ENCODE measurements around the gene CAB39.

Gene CAB39

GRCh38 chr2:230712443-230713330 is at the start of gene CAB39:
Gene CAB39 (plus strand): TSS chr2:230712842. CDS start chr2:230760002, 47,160 bp downstream.
- H3K4me1 ChIP-seq (ENCODE audit: control insufficient read depth, insufficient read depth, low read length), result peaks cover 26% of the 10 kb centered on the region

GRCh38 chr2:230664128-230664527 is 48.5 kb upstream of the CAB39 start:
- H3K36me3 ChIP-seq (ENCODE audit: control insufficient read depth, insufficient read depth, low read length), result no peaks in the 10 kb centered on the region
- H3K9ac ChIP-seq (ENCODE audit: low read depth, low read length), result no peak overlapping the region
- no peaks in the 10 kb centered on the region for H3K9me3 ChIP-seq (ENCODE audit: control insufficient read depth, insufficient read depth, low read length)
- peaks cover 12% of the 10 kb centered on the region for H3K27me3 ChIP-seq (ENCODE audit: control insufficient read depth, insufficient read depth, low read length)
- no peak overlapping the region for H3K4me3 ChIP-seq (ENCODE audit: low read depth, low read length)
- no peak overlapping the region for H3K27ac ChIP-seq (ENCODE audit: low read depth, low read length)
- peaks cover 27% of the 10 kb centered on the region for H3K4me1 ChIP-seq (ENCODE audit: control insufficient read depth, insufficient read depth, low read length)

More at GRCh38 chr2:230712443-230713330, at the start of gene CAB39:
- peak within 1 kb of the TSS; percentile 76 for H3K27ac ChIP-seq (ENCODE audit: low read depth, low read length)
- peak within 1 kb of the TSS; percentile 83 for H3K4me3 ChIP-seq (ENCODE audit: low read depth, low read length)
- H3K9ac ChIP-seq (ENCODE audit: low read depth, low read length), result peak within 1 kb of the TSS; percentile 58
- no peaks in the 10 kb centered on the region; the same call in 1 of the 2 replicates for H3K36me3 ChIP-seq (ENCODE audit: control insufficient read depth, insufficient read depth, low read length)
- no peaks in the 10 kb centered on the region for H3K9me3 ChIP-seq (ENCODE audit: control insufficient read depth, insufficient read depth, low read length)
- no peaks in the 10 kb centered on the region for H3K27me3 ChIP-seq (ENCODE audit: control insufficient read depth, insufficient read depth, low read length)

GRCh38 chr2:230664844-230665243 is 47.8 kb upstream of the CAB39 start:
- no peaks in the 10 kb centered on the region for H3K9me3 ChIP-seq (ENCODE audit: control insufficient read depth, insufficient read depth, low read length)
- H3K9ac ChIP-seq (ENCODE audit: low read depth, low read length), result no peak overlapping the region
- peaks cover 12% of the 10 kb centered on the region for H3K27me3 ChIP-seq (ENCODE audit: control insufficient read depth, insufficient read depth, low read length)
- H3K36me3 ChIP-seq (ENCODE audit: control insufficient read depth, insufficient read depth, low read length), result no peaks in the 10 kb centered on the region
- no peak overlapping the region for H3K27ac ChIP-seq (ENCODE audit: low read depth, low read length)
- peaks cover 27% of the 10 kb centered on the region for H3K4me1 ChIP-seq (ENCODE audit: control insufficient read depth, insufficient read depth, low read length)
- H3K4me3 ChIP-seq (ENCODE audit: low read depth, low read length), result no peak overlapping the region

- Histone ChIP-seq H3K27ac (ENCODE audit: low read depth, low read length) (no peak overlapping the region), H3K27me3 (ENCODE audit: control insufficient read depth, insufficient read depth, low read length) (peaks cover 12% of the 10 kb centered on the region), H3K9me3 (ENCODE audit: control insufficient read depth, insufficient read depth, low read length) (no peaks in the 10 kb centered on the region), H3K4me1 (ENCODE audit: control insufficient read depth, insufficient read depth, low read length) (peaks cover 27% of the 10 kb centered on the region), H3K9ac (ENCODE audit: low read depth, low read length) (no peak overlapping the region), H3K36me3 (ENCODE audit: control insufficient read depth, insufficient read depth, low read length) (no peaks in the 10 kb centered on the region), H3K4me3 (ENCODE audit: low read depth, low read length) (no peak overlapping the region)
These were observed 47.4 kb upstream of the CAB39 start for GRCh38 chr2:230665263-230665691.

- H3K4me1 ChIP-seq (ENCODE audit: control insufficient read depth, insufficient read depth, low read length), result peaks cover 33% of the 10 kb centered on the region
- H3K36me3 ChIP-seq (ENCODE audit: control insufficient read depth, insufficient read depth, low read length), result no peaks in the 10 kb centered on the region
- H3K27me3 ChIP-seq (ENCODE audit: control insufficient read depth, insufficient read depth, low read length), result peaks cover 12% of the 10 kb centered on the region
- H3K9me3 ChIP-seq (ENCODE audit: control insufficient read depth, insufficient read depth, low read length), result no peaks in the 10 kb centered on the region
- H3K27ac ChIP-seq (ENCODE audit: low read depth, low read length), result peak overlapping the region; percentile 60
- no peak overlapping the region for H3K4me3 ChIP-seq (ENCODE audit: low read depth, low read length)
- H3K9ac ChIP-seq (ENCODE audit: low read depth, low read length), result no peak overlapping the region
These were observed 46.2 kb upstream of the CAB39 start for GRCh38 chr2:230666446-230666845.

DNA sequence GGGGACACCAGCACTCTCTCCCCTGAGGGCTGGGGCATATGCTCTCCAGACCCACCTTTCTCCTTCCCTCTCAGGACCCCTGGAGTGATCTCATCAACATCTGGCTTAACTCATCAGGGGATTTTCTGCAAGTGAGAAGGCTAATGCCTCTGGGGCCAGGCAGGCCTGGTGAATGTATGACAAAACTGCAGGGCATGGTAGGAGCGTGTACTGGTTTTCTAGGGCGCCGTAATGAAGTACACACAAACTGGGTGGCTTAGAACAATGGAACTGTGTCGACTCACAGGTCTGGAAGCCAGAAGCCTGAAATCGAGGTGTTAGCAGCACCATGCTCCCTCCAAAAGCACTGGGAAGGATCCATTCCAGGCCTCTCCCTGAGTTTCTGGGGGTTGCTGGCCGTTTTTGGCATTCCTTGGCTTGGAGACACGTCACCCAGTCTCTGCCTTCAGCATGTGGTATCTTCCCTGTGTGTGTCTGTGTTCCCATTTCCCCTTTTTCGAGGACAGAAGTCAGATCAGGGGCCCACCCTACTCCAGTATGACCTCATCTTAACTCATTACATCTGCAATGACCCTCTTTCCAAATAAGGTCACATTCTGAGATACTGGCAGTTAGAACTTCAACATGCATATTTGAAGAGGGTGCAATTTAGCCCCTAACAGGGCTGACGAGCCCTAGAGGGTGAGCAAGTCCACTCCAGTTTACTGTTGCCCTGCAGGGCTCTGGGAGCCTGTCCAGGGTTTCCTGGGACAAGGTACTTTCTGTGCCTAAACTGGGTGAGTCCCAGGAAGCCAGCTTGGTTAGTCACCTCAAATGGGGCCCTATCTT is 45.5 kb upstream of the CAB39 start:
- H3K9ac ChIP-seq (ENCODE audit: low read depth, low read length), result peak overlapping the region; percentile 53
- H3K4me1 ChIP-seq (ENCODE audit: control insufficient read depth, insufficient read depth, low read length), result peaks cover 33% of the 10 kb centered on the region
- H3K36me3 ChIP-seq (ENCODE audit: control insufficient read depth, insufficient read depth, low read length), result no peaks in the 10 kb centered on the region
- H3K27ac ChIP-seq (ENCODE audit: low read depth, low read length), result peak overlapping the region; percentile 60
- no peaks in the 10 kb centered on the region for H3K9me3 ChIP-seq (ENCODE audit: control insufficient read depth, insufficient read depth, low read length)
- no peak overlapping the region for H3K4me3 ChIP-seq (ENCODE audit: low read depth, low read length)
- H3K27me3 ChIP-seq (ENCODE audit: control insufficient read depth, insufficient read depth, low read length), result peaks cover 12% of the 10 kb centered on the region

GRCh38 chr2:230668184-230668938 is 44.3 kb upstream of the CAB39 start:
- Histone ChIP-seq H3K9ac (ENCODE audit: low read depth, low read length) (no peak overlapping the region), H3K4me3 (ENCODE audit: low read depth, low read length) (no peak overlapping the region), H3K9me3 (ENCODE audit: control insufficient read depth, insufficient read depth, low read length) (no peaks in the 10 kb centered on the region), H3K36me3 (ENCODE audit: control insufficient read depth, insufficient read depth, low read length) (no peaks in the 10 kb centered on the region), H3K4me1 (ENCODE audit: control insufficient read depth, insufficient read depth, low read length) (peaks cover 33% of the 10 kb centered on the region), H3K27me3 (ENCODE audit: control insufficient read depth, insufficient read depth, low read length) (peaks cover 12% of the 10 kb centered on the region), H3K27ac (ENCODE audit: low read depth, low read length) (no peak overlapping the region)

- H3K9me3 ChIP-seq (ENCODE audit: control insufficient read depth, insufficient read depth, low read length), result no peaks in the 10 kb centered on the region
- H3K4me3 ChIP-seq (ENCODE audit: low read depth, low read length), result no peak overlapping the region
- no peak overlapping the region for H3K27ac ChIP-seq (ENCODE audit: low read depth, low read length)
- peaks cover 33% of the 10 kb centered on the region for H3K4me1 ChIP-seq (ENCODE audit: control insufficient read depth, insufficient read depth, low read length)
- H3K27me3 ChIP-seq (ENCODE audit: control insufficient read depth, insufficient read depth, low read length), result peaks cover 12% of the 10 kb centered on the region
- no peak overlapping the region for H3K9ac ChIP-seq (ENCODE audit: low read depth, low read length)
- H3K36me3 ChIP-seq (ENCODE audit: control insufficient read depth, insufficient read depth, low read length), result no peaks in the 10 kb centered on the region
These were observed 43.7 kb upstream of the CAB39 start for GRCh38 chr2:230668939-230669303.

- Histone ChIP-seq H3K36me3 (ENCODE audit: control insufficient read depth, insufficient read depth, low read length) (no peaks in the 10 kb centered on the region), H3K27me3 (ENCODE audit: control insufficient read depth, insufficient read depth, low read length) (peaks cover 12% of the 10 kb centered on the region), H3K27ac (ENCODE audit: low read depth, low read length) (no peak overlapping the region), H3K9ac (ENCODE audit: low read depth, low read length) (no peak overlapping the region), H3K4me1 (ENCODE audit: control insufficient read depth, insufficient read depth, low read length) (peaks cover 33% of the 10 kb centered on the region), H3K4me3 (ENCODE audit: low read depth, low read length) (no peak overlapping the region), H3K9me3 (ENCODE audit: control insufficient read depth, insufficient read depth, low read length) (no peaks in the 10 kb centered on the region)
These were observed 43.2 kb upstream of the CAB39 start for GRCh38 chr2:230669386-230669950.

DNA sequence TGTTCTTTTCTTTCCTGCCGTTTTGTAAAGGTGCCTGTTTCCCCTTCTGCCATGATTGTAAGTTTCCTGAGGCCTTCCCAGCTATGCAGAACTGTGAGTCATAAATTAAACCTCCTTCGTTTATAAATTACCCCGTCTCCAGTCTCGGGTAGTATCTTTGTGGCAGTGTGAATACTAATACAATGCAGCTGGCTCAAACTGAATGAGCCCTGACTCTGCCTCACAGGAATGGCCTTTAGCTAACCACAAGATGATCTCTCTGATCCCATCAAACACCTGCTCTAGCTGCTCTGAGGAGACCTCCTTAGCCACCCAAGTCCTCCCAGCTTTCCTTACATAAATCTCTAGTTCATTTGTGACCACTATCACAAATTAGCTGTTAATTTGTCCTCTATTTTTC is 41.5 kb upstream of the CAB39 start:
- Histone ChIP-seq H3K27me3 (ENCODE audit: control insufficient read depth, insufficient read depth, low read length) (peaks cover 9% of the 10 kb centered on the region), H3K27ac (ENCODE audit: low read depth, low read length) (no peak overlapping the region), H3K4me3 (ENCODE audit: low read depth, low read length) (no peak overlapping the region; the same call in 1 of the 2 replicates), H3K9ac (ENCODE audit: low read depth, low read length) (no peak overlapping the region), H3K9me3 (ENCODE audit: control insufficient read depth, insufficient read depth, low read length) (no peaks in the 10 kb centered on the region), H3K36me3 (ENCODE audit: control insufficient read depth, insufficient read depth, low read length) (no peaks in the 10 kb centered on the region), H3K4me1 (ENCODE audit: control insufficient read depth, insufficient read depth, low read length) (peaks cover 29% of the 10 kb centered on the region)

All from HUES48 (cell line).